SKM-1 treated with dmso at 0.1 percent for 144 hours (cell line): ENCODE measurements around the gene ZNF217.
A peak's percentile ranks its signal among the peaks of the same experiment; 100 is the strongest.
"Not testable (repeated sequence)": the region's sequence is repeated elsewhere in the genome, so short reads cannot be mapped to it uniquely, and the experiment has no call there.

Experiments
- DNase-seq: peaks from one replicate; lab custom pipeline; 2025; ENCODE audit not compliant: unreplicated experiment; lab: John Stamatoyannopoulos, UW

Gene ZNF217

DNA sequence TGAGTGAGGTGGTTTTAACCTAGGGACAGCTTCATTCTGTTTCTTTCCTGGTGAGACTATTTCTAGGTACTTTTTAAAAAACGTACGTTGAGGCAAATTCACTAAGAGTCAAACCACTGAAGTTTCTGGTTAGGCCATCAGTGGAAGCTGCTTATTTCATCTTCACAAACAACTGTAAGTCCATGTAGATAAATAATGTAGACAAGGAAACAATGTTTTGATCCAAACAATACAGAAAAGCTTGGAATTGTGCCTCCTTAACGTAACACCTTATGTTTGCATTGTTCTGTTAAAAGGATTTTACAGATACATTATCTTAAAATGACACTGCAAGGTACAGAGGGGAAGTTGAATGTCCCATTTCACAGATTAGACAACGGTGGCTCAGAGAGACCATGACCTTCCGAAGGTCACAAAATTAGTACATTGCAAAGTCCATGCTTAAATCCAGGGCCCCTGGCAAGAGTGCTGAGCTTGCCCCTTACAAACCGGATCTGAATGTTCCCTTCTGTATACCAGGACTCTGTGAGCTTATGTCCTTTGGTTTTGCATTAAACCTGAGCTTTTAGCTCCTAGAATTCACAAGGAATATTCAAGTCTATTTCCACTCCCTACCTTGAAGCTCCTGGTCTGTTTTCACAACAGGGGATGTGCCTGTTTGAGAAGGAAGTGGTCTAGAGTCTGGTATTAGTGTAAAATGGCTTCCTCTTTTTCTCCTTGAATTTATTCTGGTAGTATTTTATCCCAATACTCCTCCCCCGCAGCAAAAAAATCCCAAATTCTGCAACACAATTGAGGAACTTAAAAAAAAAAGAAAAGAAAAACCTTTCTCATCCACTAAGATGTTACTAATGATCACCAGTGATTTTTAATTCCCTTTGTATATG, 28.9 kb upstream of the ZNF217 start:
- DNase-seq: peak; percentile 81

DNA sequence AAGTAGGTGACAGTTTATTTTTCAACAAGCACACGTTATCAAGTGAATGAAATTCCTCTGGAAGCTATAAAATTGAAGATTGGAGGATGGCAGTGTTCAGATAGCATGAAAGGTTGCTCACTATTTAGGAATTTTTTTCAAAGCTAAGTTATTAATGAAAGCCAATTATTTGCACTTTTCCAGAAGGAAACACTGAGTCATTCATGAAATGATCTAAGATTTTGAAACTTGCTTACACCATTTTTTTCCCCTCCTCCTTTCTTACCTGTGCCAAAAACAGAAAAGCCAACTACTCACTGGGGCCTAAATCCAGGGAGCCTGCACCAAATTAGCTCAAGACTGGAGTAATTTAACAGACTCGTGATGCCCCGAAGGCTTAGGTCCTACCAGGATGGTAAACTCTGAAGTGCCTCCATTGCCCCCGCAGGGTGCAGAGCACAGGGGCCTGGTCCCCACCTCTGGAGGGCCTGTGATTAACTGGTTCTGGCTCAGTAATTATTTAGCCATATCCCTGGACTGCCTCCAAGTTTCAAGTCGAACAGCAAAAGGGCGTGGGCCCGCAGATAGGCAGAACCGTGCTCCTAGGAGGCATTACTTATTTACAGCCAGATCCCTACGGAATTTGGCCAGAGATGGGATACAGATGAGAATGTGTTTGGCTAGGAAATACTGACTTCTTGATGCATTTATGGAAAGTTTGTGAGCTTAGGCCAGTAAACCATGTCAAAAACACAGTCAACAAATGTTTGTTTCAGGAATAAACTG, 28.0 kb upstream of the ZNF217 start:
- no peak for DNase-seq

DNA sequence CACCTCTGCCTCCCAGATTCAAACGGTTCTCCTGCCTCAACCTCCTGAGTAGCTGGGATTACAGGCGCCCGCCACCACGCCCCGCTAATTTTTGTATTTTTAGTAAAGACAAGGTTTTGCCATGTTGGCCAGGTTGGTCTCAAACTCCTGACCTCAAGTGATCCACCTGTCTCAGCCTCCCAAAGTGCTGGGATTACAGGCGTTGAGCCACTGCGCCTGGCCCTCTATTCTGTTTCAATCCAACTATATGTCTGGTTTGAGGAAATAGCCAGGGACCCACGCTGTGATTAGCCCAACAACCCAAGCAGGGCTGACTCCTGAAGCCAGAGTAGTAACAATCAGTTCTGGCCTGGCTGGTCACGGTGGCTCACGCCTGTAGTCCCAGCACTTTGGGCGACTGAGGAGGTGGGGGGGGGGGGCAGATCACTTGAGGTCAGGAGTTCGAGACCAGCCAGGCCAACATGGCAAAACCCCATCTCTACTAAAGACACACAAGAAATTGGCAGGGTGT, 24.9 kb upstream of the ZNF217 start:
- DNase-seq: not testable (repeated sequence)

DNA sequence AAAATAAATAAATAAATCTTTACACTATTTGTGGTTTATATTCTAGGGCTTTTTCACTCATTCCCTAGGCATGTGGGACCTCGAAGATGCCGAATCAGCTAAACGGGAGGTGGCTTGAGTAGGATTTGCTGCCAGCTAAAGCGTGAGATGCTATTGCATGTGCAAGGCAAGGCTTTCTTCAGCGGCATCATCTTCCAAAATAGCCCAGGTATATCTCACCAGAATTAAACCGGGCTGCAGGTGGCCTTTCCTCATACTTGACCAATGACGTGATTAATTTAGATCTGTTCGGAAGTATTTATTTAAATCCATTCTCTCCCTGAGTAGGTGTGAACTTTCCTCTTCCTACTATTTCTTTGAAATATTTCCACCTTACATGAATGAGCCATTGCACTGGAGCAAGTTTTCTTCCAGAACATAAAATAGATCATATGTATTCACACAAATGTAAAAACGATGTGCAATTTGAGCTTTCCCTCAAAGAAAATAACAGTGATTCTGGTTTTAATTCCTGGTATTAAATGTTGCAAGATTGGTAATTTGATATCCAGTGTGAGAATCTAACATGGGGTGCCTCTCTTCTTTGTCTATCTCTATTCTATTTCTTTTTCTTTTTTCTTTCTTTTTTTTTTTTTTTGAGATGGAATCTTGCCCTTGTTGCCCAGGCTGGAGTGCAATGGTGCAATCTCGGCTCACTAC, 24.3 kb upstream of the ZNF217 start:
- DNase-seq: no peak

DNA sequence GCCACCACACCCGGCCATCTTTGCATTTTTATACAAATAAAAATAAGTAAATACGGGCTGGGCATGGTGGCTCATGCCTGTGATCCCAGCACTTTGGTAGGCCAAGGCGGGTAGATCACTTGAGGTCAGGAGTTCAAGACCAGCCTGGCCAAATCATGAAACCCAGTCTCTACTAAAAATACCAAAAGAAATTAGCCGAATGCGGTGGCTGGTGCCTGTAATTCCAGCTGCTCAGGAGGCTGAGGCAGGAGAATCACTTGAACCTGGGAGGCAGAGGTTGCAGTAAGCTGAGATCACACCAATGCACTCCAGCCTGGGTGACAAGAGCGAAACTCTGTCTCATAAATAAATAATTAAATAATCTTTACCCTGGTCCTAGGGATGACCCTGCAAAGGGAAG, 22.9 kb upstream of the ZNF217 start:
- not testable (repeated sequence) for DNase-seq

DNA sequence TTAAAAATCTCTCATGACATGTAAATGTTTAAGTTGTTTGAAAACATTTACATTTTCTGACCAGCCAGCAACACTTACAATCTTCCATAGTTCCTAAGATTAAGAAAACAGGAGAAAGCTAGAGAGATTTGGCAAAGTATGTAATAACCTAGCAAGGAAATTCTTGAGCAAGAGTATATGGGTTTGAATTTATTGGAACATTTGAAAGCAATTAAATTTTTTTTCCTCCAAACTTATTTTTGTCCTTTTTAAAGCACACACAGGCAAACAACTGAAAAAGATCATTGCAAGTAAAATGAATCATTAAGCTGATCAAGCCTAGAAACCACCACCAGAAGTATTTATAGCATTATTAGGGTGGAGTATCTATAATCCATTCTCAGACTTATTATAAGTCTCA, 20.1 kb upstream of the ZNF217 start:
- DNase-seq: no peak

DNA sequence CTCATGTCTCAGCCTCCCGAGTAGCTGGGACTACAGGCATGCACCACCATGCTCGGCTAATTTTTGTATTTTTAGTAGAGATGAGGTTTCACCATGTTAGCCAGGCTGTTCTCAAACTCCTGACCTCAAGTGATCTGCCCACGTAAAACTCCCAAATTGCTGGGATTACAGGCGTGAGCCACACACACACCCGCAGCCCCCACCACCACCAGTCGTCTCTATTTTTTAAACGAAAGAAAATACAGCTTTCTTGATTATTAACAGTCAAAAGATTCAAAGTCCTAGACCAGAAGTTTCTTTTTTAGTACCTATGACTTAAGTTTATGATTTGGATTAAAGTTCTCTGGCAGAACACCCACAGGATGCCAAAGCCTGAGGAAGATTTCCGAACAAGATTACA, 18.6 kb upstream of the ZNF217 start:
- DNase-seq: not testable (repeated sequence)

DNA sequence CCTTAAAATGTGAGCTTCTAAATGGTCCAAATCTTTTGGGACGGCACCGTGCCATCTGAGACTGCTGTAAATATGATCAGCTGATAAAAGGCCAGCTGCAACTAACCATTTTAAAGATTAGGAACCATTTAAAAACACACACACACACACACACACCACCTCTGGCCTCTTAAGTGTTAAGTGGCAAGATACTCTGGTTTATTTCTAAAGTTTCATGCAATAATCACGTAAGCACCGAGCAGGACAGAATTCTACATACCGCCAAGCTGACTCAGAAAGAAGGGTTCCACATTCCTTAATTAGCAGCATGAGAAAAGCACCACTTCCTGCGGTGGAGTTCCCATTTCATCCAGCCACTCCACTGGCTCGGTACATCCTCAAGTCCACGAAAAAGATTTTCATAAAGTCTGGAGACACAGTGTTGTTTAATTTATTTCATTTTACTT, 17.8 kb upstream of the ZNF217 start:
- peak; percentile 51 for DNase-seq

DNA sequence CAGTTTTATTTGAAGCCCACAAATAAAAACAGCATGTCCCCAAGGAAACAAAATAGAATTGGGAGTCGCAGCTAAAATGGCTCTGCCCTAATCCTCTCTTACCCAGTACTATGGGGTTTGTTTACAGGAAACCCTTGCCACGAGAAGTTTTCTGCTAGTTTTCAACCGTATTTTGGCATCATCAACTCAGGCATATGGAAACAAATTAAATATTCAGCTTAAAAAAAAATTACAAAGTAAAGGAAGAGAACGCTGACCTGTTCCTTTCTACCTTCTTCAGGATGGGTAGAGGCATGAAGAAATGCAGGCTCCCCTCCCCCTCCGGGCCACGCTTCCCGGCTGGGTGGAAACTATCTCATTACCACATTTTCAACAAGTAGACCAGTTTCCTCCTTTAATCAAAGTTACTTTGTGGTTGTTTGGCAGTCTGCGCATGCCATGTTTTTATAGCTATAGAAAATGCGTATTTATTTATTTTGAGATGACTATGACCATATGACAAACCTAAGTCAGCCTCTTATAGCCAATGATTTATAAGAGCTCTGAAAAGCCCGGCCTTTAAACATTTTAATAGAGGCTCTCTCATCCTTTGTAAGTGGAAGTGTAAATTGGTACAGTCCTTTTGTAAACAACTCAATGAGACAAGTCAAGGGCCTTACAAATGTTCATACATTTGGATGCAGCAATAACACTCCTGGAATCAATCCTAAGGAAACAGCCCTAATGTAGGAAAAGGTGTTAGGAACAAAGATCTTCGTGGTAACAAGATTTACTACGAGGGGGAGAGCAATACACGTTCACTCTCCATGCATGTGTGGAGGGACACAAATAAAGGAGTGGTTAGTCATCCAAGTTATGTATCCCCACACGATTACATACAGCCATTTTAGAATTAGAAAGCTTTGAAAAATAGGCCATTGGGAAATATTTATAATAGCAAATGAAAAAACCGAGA, 16.1 kb upstream of the ZNF217 start:
- DNase-seq: peak; percentile 57

DNA sequence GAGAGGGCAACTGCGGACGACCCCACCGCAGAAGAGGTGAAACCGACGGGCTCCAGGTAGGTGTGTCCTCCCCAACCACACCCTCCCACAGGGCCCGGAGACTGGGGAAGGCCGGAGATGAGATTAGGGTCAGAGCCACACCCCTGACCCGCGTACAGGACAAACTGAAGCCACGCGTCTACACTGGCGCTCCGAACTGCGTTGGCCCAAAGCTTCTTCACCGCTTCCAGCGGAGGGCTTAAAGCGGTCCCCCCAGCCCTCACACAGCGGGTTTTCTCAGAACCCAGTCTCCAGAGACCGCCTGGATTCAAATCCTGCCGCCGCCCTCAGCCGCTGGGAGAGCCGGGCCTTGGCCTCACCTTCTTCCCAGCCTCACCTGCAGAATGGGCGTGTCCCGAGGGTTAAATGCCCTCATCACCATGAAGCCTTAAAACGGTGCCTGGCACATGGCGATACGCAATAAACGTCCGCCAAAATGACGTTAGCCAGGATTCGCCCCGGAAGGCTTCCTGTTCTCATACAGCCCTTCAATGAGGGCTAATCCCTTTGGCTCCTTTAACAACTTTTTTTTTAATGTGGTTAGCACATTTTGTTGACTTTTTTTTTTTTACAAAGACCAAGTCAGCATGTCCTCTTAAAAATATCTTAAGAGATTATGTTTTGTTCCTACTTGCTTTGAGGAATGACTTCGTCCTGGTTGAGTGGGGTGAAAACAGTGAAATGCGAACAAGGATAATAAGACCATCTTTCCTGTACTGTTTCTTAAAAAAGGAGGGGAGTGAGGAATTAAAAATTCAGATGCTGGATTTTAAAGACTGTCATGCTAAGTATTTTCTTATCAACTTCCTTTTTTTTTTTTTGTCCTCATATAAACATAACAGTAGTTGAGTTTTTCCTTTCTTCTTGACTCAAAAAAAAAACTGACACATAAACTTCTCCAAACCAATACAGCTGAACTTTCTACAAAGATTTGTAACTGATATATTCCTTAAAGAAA, 15.1 kb upstream of the ZNF217 start:
- DNase-seq: no peak

DNA sequence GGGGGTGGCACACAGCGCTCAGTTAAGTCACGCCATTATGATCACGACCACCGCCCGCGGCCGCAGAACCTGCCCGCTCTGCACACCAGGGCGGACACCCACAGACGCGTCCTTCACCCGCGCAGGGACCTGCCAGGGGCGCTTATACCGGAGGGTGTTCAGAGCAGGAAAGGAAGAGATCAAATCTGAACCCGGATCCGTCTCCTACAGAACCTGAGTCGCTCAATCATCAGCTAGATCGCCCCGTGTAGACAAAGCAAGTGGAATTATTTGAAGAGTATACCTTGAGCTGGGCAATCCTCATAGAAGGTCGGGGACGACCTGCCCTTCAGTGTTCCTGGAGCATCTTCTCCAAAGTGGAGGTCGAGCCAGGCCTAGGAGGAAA, 14.4 kb upstream of the ZNF217 start:
- DNase-seq: no peak

DNA sequence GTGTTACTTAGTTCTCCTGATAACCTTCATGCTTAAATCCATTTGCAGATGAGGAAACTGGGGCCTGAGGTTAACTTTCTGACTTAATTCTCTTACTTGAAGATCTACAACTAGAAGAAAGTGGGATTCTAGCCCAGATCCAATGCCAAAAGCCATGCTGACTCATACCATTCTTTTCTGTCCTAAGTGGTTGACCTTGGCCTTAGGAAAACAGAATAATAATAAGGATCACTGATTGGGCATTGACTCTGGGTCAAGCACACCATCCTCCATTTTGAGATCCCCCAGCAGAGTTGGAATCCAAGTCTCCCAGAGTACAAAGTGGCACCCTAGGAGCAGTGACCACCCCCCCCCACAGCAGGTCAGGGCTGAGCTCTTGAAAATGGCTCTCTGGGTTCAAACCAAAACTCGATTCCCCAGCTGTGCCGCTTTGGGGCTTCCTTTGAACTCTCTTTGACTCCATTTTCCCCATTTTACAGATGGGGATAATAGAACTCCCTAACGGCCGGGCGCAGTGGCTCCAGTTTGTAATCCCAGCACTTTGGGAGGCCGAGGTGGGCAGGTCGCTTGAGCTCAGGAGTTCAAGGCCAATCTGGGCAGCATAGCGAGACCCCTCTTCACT, 12.8 kb upstream of the ZNF217 start:
- no peak for DNase-seq

DNA sequence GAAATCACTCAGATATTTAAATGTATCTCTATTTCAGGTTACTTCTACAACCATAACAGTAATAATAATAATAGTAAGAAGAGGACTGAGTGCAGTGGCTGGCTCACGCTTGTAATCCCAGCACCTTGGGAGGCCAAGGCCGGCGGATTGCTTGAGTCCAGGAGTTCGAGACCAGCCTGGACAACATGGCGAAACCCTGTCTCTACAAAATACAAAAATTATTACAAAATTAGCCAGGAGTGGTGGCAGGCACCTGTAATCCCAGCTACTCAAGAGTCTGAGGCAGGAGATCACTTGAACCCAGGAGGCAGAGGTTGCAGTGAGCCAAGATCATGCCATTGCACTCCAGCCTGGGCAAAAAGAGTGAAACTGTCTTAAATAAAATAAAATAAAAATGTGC, 11.8 kb upstream of the ZNF217 start:
- not testable (repeated sequence) for DNase-seq

DNA sequence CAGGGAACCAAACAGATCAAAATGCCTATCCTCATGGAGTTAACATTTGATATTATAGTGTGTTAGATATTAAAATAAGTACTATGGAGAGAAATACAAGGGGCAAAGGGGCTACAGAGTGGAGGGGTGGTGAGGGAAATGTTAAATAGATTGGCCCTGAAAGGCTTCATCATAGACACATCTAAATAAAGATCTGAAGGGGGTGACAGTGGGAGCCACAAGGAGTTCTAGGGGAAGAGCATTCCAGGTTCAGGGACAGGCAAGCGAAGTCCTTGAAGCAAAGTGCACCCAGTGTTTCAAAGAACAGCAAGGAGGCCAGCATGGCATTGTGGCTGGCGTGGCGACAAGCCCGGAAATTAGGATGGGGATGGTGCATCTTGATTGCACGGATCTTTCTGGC, 11.2 kb upstream of the ZNF217 start:
- DNase-seq: not testable (repeated sequence)

DNA sequence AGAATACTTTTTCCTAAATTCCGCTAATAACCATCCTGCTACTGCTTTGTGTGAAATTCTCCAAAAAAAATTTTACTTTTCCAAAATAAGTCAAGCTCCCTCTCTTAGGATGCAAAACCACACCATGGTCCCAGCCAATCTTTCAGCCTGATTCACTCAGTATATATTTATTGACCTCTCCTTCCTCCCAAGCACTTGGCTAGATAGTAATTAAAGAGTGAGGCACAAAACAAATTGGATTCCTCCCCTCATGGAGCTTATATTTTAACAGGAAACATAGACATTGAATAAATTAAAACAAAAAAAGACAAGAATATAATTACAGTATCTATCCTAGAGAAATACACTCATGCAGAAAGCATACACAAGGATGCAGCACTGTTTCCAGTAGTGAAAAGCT, 9.0 kb upstream of the ZNF217 start:
- DNase-seq: no peak

DNA sequence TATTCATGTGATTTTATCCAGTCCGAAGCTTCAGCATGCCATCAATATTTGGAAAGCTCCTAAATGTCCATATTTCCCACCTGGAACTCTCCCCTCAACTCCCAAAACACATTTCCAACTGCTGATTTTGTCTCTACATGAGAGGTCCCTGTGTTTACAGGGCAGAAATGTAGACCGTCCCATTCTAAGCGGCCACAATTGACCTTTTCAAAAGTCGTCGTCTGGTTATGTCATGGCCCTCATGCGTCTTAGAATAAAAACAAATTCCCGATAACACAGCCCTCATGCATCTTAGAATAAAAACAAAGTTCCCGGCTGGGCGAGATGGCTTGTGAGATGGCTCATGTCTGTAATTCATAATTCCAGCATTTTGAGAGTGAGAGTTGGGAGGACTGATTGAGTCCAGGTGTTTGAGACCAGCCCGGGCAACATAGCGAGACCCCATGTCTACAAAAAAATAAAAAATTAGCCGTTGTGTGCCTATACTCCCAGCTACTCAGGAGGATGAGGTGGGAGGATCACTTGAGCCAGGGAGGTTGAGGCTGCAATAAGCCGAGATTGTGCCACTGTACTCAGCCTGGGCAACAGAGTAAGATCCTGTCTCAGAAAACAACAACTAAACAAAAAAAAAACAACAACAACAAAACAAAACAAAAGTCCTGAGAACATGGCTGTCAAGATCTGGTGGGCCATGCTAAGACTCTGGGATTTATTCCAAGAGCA, 6.4 kb upstream of the ZNF217 start:
- no peak for DNase-seq

DNA sequence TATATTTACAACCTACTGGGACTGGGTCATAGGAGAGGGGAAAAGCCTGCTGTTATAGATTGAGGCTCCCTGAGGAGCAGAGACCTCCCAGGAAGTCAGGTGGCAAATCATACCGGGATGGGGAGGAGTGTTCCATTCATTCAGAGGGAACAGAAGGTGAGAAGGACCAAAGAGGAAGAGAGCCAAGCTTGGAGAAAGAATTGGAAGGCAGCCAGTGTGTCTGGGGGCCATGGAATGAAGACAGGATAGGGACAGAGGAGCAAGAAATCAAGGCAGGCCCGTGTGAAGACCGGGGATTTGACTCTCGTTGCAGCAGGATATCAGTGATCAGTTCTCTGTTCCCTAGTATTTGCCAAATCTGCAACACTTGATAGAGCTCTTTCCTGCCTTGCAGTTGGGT, 5.7 kb upstream of the ZNF217 start:
- DNase-seq: no peak

DNA sequence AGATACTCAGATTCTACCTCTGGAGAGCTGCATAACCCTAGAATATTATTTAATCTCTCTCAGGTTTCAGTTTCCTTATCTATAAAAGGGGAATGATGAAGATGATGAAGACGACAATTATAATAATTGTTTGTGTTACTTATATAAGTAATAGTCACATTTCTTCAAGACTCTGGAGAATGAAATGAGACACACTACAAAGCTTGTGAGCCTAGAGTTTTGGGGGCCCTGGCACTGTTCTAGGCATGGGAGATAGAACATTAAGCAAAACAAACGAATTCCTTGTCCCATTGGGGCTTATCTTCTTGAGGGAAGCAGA, 5.4 kb upstream of the ZNF217 start:
- DNase-seq: no peak
